ENCODE measurements around the gene MARS1.

DNA sequence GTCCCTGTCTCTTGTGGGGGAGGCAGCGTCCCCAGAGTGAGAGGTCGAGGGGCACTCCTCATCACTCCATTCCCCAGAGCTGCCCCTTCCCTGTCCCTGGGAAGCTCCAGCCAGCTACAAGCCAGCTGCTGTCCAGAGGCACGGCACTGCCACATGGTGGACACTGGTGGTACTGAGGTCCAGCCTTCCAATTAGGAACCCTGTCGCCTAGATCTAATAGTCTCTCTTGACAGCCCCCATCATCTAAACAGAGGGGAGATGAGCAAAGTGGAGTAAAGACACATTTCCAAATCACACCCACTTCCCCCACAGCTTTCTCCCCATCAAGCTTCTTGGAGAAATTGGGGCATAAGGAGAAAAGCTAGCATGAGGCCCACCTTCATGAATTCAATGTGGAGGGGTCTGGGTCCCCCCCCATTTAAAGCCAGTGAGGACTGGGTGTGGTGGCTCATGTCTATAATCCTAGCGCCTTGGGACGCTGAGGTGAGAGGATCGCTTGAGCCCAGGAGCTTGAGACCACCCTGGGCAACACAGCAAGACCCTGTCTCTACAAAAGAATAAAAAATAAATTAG is 34.8 kb upstream of the MARS1 start:
- TF ChIP-seq, protein P1, sequence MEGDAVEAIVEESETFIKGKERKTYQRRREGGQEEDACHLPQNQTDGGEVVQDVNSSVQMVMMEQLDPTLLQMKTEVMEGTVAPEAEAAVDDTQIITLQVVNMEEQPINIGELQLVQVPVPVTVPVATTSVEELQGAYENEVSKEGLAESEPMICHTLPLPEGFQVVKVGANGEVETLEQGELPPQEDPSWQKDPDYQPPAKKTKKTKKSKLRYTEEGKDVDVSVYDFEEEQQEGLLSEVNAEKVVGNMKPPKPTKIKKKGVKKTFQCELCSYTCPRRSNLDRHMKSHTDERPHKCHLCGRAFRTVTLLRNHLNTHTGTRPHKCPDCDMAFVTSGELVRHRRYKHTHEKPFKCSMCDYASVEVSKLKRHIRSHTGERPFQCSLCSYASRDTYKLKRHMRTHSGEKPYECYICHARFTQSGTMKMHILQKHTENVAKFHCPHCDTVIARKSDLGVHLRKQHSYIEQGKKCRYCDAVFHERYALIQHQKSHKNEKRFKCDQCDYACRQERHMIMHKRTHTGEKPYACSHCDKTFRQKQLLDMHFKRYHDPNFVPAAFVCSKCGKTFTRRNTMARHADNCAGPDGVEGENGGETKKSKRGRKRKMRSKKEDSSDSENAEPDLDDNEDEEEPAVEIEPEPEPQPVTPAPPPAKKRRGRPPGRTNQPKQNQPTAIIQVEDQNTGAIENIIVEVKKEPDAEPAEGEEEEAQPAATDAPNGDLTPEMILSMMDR (IDR thresholded peaks at IDR 0.05), result peak; percentile 99
- TF ChIP-seq ZFX (IDR thresholded peaks at IDR 0.05; ENCODE audit: borderline replicate concordance), result no peak

All from 22Rv1 (cell line).